Measurements from ENCODE around the gene MED16. TPM values are rescaled to one million over a fixed set of nuclear protein-coding genes. Genes with fewer than 3 reads are reported as not detected.

Gene MED16
- total RNA-seq, 2 experiments from 2014 or later = 25.8 to 30.1 TPM

DNA sequence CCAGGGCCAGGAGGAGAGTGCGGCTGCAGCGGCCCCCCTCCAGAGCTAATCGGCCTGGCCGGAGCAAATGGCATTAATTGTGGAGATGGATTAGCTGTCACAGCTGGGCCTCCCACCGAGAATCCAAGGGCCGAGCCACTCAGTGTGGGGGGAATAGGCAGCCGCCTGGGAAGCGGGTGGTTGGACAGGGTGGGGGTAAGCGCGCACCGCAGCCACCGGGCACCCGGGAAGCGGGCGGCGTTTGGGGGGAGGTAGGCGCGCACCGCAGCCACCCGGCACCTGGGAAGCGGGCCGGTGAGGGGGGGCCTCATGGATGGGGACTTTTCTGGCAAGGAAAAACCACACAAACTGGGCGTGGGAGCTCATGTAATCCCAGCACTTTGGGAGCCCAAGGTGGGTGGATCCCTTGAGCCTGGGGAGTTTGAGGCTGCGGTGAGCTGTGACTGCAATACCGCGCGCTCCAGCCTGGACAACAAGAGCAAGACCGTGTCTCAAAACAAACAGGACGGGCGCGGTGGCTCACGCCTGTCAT lies 10.3 kb upstream of the MED16 start:
- peaks cover 45% of the 10 kb centered on the region for H3K36me3 Mint-ChIP-seq (ENCODE audit: low read depth)
- Histone ChIP-seq H3K27me3 (ENCODE audit: control insufficient read depth in 1 of 2, insufficient read depth in 2 of 2, low read length in 2 of 2) (no peaks in the 10 kb centered on the region), H3K9me3 (ENCODE audit: control insufficient read depth in 1 of 2, insufficient read depth in 1 of 2, low read length in 2 of 2) (no peaks in the 10 kb centered on the region), H3K36me3 (ENCODE audit: insufficient read depth, low read length) (peaks cover 42% of the 10 kb centered on the region), H3K4me3 (ENCODE audit: low read length) (no peak overlapping the region), H3K4me1 (ENCODE audit: insufficient read depth, low read length) (peaks cover 75% of the 10 kb centered on the region), H3K27ac (ENCODE audit: low read depth in 1 of 2, low read length in 2 of 2) (no peak overlapping the region)
- no peak overlapping the region for H3K4me3 Mint-ChIP-seq
- DNase-seq (no peak), ATAC-seq (ENCODE audit: poor library complexity) (no peak)
- no peaks in the 10 kb centered on the region for H3K27me3 Mint-ChIP-seq
- intact Hi-C loops (cut with DNase I, micrococcal nuclease) = no loop called here
- TF ChIP-seq CTCF (IDR thresholded peaks at IDR 0.05) = no peak
- peaks cover 52% of the 10 kb centered on the region for H3K4me1 Mint-ChIP-seq (ENCODE audit: low read depth)
- ChIA-PET CTCF (no interaction called here), POLR2A (interaction anchor here (11.1 kb wide), 1 partner anchor 8 kb away, joined by 183 read pairs; the partner anchor contains the start of genes MED16 and RNU6-9)
- no peak overlapping the region for H3K27ac Mint-ChIP-seq
- no peaks in the 10 kb centered on the region for H3K9me3 Mint-ChIP-seq

DNA sequence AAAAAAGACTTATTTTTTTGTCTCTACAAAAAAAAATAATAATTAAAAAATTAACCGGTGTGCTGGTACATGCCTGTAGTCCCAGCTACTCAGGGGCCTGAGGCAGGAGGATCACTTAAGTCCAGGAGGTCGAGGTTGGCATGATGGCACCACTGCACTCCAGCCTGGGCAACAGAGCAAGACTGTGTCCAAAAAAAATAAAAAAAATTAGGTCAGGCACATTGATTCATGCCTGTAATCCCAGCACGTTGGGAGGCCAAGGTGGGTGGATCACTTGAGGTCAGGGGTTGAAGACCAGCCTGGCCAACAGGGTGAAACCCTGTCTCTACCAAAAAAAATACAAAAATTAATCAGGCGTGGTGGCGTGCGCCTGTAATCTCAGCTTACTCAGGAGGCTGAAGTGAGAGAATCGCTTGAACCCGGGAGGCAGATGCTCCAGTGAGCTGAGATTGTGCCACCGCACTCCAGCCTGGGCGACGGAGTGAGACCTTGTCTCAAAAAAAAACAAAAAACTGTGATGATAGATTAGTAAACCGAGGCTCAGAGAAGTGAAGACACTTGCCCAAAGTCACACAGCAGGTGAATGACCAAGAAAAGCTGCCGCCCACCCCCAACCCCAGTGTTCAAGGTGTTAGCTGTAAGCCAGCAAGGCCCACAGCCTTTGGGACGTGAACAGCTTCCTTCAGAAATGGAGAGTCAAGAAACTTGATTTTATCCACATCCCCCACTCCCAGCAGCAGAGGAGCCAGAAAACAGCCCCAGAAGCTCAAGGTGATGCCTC lies 9.6 kb upstream of the MED16 start:
- ChIA-PET POLR2A (interaction anchor here (11.1 kb wide), 1 partner anchor 7 kb away, joined by 183 read pairs; the partner anchor contains the start of genes MED16 and RNU6-9), CTCF (interaction anchor here (1.2 kb wide), 1 partner anchor 10 kb away, joined by 3 read pairs; the partner anchor contains the start of genes MED16 and RNU6-9)
- no peak for DNase-seq
- Histone ChIP-seq H3K4me3 (ENCODE audit: low read length) (no peak overlapping the region), H3K4me1 (ENCODE audit: insufficient read depth, low read length) (peaks cover 68% of the 10 kb centered on the region), H3K27me3 (ENCODE audit: control insufficient read depth in 1 of 2, insufficient read depth in 2 of 2, low read length in 2 of 2) (no peaks in the 10 kb centered on the region), H3K27ac (ENCODE audit: low read depth in 1 of 2, low read length in 2 of 2) (no peak overlapping the region), H3K9me3 (ENCODE audit: control insufficient read depth in 1 of 2, insufficient read depth in 1 of 2, low read length in 2 of 2) (no peaks in the 10 kb centered on the region), H3K36me3 (ENCODE audit: insufficient read depth, low read length) (peaks cover 44% of the 10 kb centered on the region)
- no peaks in the 10 kb centered on the region for H3K27me3 Mint-ChIP-seq
- H3K9me3 Mint-ChIP-seq = no peaks in the 10 kb centered on the region
- TF ChIP-seq CTCF (IDR thresholded peaks at IDR 0.05) = no peak
- H3K4me3 Mint-ChIP-seq = no peak overlapping the region
- no peak overlapping the region for H3K27ac Mint-ChIP-seq
- peaks cover 47% of the 10 kb centered on the region for H3K36me3 Mint-ChIP-seq (ENCODE audit: low read depth)
- ATAC-seq (ENCODE audit: poor library complexity) = no peak
- H3K4me1 Mint-ChIP-seq (ENCODE audit: low read depth) = peaks cover 46% of the 10 kb centered on the region
- intact Hi-C loops (cut with DNase I, micrococcal nuclease) = no loop called here

GRCh38 chr19:902093-902370 lies 9.0 kb upstream of the MED16 start:
- Histone ChIP-seq H3K4me3 (ENCODE audit: low read length) (no peak overlapping the region), H3K27ac (ENCODE audit: low read depth in 1 of 2, low read length in 2 of 2) (peak overlapping the region in 1 of 2 donors; percentile 13), H3K4me1 (ENCODE audit: insufficient read depth, low read length) (peaks cover 62% of the 10 kb centered on the region), H3K27me3 (ENCODE audit: control insufficient read depth in 1 of 2, insufficient read depth in 2 of 2, low read length in 2 of 2) (no peaks in the 10 kb centered on the region), H3K36me3 (ENCODE audit: insufficient read depth, low read length) (peaks cover 50% of the 10 kb centered on the region), H3K9me3 (ENCODE audit: control insufficient read depth in 1 of 2, insufficient read depth in 1 of 2, low read length in 2 of 2) (no peaks in the 10 kb centered on the region)
- ATAC-seq (ENCODE audit: poor library complexity) (no peak), DNase-seq (no peak)
- Mint-ChIP-seq H3K9me3 (no peaks in the 10 kb centered on the region), H3K4me1 (ENCODE audit: low read depth) (peaks cover 40% of the 10 kb centered on the region), H3K4me3 (no peak overlapping the region), H3K36me3 (ENCODE audit: low read depth) (peaks cover 54% of the 10 kb centered on the region), H3K27me3 (no peaks in the 10 kb centered on the region), H3K27ac (peak overlapping the region; percentile 42)
- intact Hi-C loops (cut with DNase I, micrococcal nuclease) = no loop called here
- no peak for TF ChIP-seq CTCF (IDR thresholded peaks at IDR 0.05)
- CTCF ChIA-PET = interaction anchor here (1.2 kb wide), 1 partner anchor 9 kb away, joined by 3 read pairs; the partner anchor contains the start of genes MED16 and RNU6-9
- POLR2A ChIA-PET = interaction anchor here (11.1 kb wide), 1 partner anchor 7 kb away, joined by 183 read pairs; the partner anchor contains the start of genes MED16 and RNU6-9

Data from CD4-positive, alpha-beta T cell (primary cell).